Measurements from ENCODE around the gene HEG1.

HEG1 gene

GRCh38 chr3:125023833-125024555, 31.8 kb downstream of the HEG1 start:
- no peak for TF ChIP-seq CTCF (IDR thresholded peaks at IDR 0.05; ENCODE audit: low read depth, low read length)
- no peak for DNase-seq (ENCODE audit: low read depth in 2 of 2)
- H3K4me3 ChIP-seq (replicated peaks in 1 of 2; ENCODE audit: low read depth in 2 of 2, low read length in 2 of 2): no peak overlapping the region

- TF ChIP-seq CTCF (IDR thresholded peaks at IDR 0.05; ENCODE audit: low read depth, low read length): no peak
- no peak overlapping the region for H3K4me3 ChIP-seq (replicated peaks in 1 of 2; ENCODE audit: low read depth in 2 of 2, low read length in 2 of 2)
- DNase-seq (ENCODE audit: low read depth in 2 of 2): no peak
These were observed 33.6 kb downstream of the HEG1 start for GRCh38 chr3:125022206-125022605.

GRCh38 chr3:125019271-125019670, 36.5 kb downstream of the HEG1 start:
- TF ChIP-seq CTCF (IDR thresholded peaks at IDR 0.05; ENCODE audit: low read depth, low read length): no peak
- DNase-seq (ENCODE audit: low read depth in 2 of 2): no peak
- no peak overlapping the region for H3K4me3 ChIP-seq (replicated peaks in 1 of 2; ENCODE audit: low read depth in 2 of 2, low read length in 2 of 2)

GRCh38 chr3:125017406-125017805, 38.4 kb downstream of the HEG1 start:
- H3K4me3 ChIP-seq (replicated peaks in 1 of 2; ENCODE audit: low read depth in 2 of 2, low read length in 2 of 2): no peak overlapping the region
- DNase-seq (ENCODE audit: low read depth in 2 of 2): no peak
- no peak for TF ChIP-seq CTCF (IDR thresholded peaks at IDR 0.05; ENCODE audit: low read depth, low read length)

GRCh38 chr3:125014570-125015179, 41.1 kb downstream of the HEG1 start:
- DNase-seq (ENCODE audit: low read depth in 2 of 2): no peak
- TF ChIP-seq CTCF (IDR thresholded peaks at IDR 0.05; ENCODE audit: low read depth, low read length): no peak
- no peak overlapping the region for H3K4me3 ChIP-seq (replicated peaks in 1 of 2; ENCODE audit: low read depth in 2 of 2, low read length in 2 of 2)

GRCh38 chr3:125013095-125013494, 42.7 kb downstream of the HEG1 start:
- TF ChIP-seq CTCF (IDR thresholded peaks at IDR 0.05; ENCODE audit: low read depth, low read length): no peak
- no peak for DNase-seq (ENCODE audit: low read depth in 2 of 2)
- H3K4me3 ChIP-seq (replicated peaks in 1 of 2; ENCODE audit: low read depth in 2 of 2, low read length in 2 of 2): no peak overlapping the region
